ENCODE measurements around the gene TDRD7. TPM values are rescaled to one million over a fixed set of nuclear protein-coding genes. Genes with fewer than 3 reads are reported as not detected.

TDRD7 gene
- total RNA-seq, 1 experiment from 2014 or later = 23.4 TPM

DNA sequence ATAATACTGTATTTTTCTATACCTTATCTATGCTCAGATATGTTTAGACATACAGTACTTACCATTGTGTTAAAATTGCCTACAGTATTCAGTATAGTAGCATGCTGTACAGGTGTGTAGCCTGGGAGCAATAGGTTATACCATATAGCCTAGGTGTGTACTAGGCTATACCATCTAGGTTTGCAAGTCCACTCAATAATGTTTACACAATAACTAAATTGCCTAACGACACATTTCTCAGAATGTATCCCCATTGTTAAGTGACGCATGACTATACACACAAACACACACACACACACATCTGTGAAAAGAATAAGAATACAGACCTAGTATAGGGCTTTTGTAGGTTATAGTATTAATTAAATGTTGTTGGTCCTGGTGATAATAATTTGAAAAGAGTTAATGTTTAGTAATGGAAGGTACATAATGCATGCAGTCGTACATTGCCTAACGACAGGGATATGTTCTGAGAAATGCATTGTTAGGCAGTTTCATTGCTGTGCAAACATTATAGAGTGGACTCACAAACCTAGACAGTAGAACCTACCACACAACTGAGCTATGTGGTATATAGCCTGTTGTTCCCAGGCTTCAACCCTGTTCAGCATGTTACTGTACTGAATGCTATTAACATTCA, 13.6 kb downstream of the TDRD7 start:
- Histone ChIP-seq H3K9ac (ENCODE audit: low read length) (no peak overlapping the region), H3K27ac (ENCODE audit: low read length) (no peak overlapping the region), H3K9me3 (ENCODE audit: low read length) (no peaks in the 10 kb centered on the region), H3K27me3 (ENCODE audit: low read length) (no peaks in the 10 kb centered on the region), H3K9me2 (replicated peaks; ENCODE audit: insufficient read depth, low read length) (no peaks in the 10 kb centered on the region), H3K4me2 (ENCODE audit: low read depth, low read length, poor library complexity, severe bottlenecking) (no peak overlapping the region), H3K4me3 (ENCODE audit: low read length) (no peak overlapping the region), H2AFZ (ENCODE audit: low read length) (no peak overlapping the region), H3K4me1 (ENCODE audit: low read length) (0 out of 2 replicates have a peak, but pooled peaks cover 5% of the 10 kb centered on the region), H4K20me1 (ENCODE audit: insufficient read depth, low read depth, low read length) (no peaks in the 10 kb centered on the region), H3K36me3 (ENCODE audit: insufficient read depth, low read length) (peaks cover 33% of the 10 kb centered on the region), H3K79me2 (ENCODE audit: low read length) (peaks cover 99% of the 10 kb centered on the region)
- no peak for DNase-seq

DNA sequence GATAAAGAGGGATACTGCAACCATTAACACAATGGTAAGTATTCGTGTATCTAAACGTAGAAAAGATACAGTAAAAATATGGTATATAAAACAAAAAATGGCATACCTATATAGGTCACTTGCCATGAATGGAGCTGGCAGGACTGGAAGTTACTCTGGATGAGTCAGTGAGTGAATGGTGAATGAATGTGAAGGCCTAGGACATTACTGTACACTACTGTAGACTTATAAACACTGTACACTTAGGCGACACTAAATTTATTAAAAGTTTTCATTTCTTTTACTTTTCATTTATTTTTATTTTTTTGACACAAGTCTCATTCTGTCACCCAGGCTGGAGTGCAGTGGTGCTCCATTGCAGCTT, 14.1 kb downstream of the TDRD7 start:
- H3K9me2 ChIP-seq (replicated peaks; ENCODE audit: insufficient read depth, low read length) = no peaks in the 10 kb centered on the region
- H3K4me2 ChIP-seq (ENCODE audit: low read depth, low read length, poor library complexity, severe bottlenecking) = no peak overlapping the region
- no peaks in the 10 kb centered on the region for H4K20me1 ChIP-seq (ENCODE audit: insufficient read depth, low read depth, low read length)
- H3K79me2 ChIP-seq (ENCODE audit: low read length) = peaks cover 99% of the 10 kb centered on the region
- H2AFZ ChIP-seq (ENCODE audit: low read length) = no peak overlapping the region
- H3K4me3 ChIP-seq (ENCODE audit: low read length) = no peak overlapping the region
- no peaks in the 10 kb centered on the region for H3K27me3 ChIP-seq (ENCODE audit: low read length)
- no peak overlapping the region for H3K9ac ChIP-seq (ENCODE audit: low read length)
- peaks cover 38% of the 10 kb centered on the region for H3K36me3 ChIP-seq (ENCODE audit: insufficient read depth, low read length)
- no peaks in the 10 kb centered on the region for H3K9me3 ChIP-seq (ENCODE audit: low read length)
- 0 out of 2 replicates have a peak, but pooled peaks cover 4% of the 10 kb centered on the region for H3K4me1 ChIP-seq (ENCODE audit: low read length)
- no peak for DNase-seq
- no peak overlapping the region for H3K27ac ChIP-seq (ENCODE audit: low read length)

DNA sequence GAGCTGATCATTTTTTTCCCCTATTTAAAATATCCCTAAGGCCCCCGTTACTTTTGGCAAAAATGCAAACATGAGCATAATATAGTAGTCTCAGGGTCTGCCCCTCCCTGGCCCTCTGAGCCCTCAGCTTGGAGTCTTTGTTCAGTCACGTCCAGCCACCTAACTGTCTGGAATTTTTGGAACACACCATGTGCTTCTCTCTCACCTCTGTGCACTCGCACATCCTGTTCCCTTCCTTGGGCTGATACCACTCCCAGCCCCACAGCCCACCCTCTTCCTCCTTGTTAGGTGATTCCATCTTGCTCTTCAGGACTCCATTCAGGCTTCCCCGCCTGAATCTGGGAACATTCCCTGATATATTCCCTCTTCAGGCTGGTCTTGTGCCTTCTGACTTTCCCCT, 16.0 kb downstream of the TDRD7 start:
- no peak overlapping the region for H3K4me2 ChIP-seq (ENCODE audit: low read depth, low read length, poor library complexity, severe bottlenecking)
- no peaks in the 10 kb centered on the region for H3K27me3 ChIP-seq (ENCODE audit: low read length)
- H2AFZ ChIP-seq (ENCODE audit: low read length) = no peak overlapping the region
- H3K9me2 ChIP-seq (replicated peaks; ENCODE audit: insufficient read depth, low read length) = no peaks in the 10 kb centered on the region
- H3K79me2 ChIP-seq (ENCODE audit: low read length) = peaks cover 98% of the 10 kb centered on the region
- H3K27ac ChIP-seq (ENCODE audit: low read length) = no peak overlapping the region
- H3K9ac ChIP-seq (ENCODE audit: low read length) = no peak overlapping the region
- no peaks in the 10 kb centered on the region for H4K20me1 ChIP-seq (ENCODE audit: insufficient read depth, low read depth, low read length)
- H3K4me1 ChIP-seq (ENCODE audit: low read length) = peaks cover 6% of the 10 kb centered on the region; the same call in 1 of the 2 replicates
- DNase-seq = no peak
- peaks cover 54% of the 10 kb centered on the region for H3K36me3 ChIP-seq (ENCODE audit: insufficient read depth, low read length)
- no peaks in the 10 kb centered on the region for H3K9me3 ChIP-seq (ENCODE audit: low read length)
- no peak overlapping the region for H3K4me3 ChIP-seq (ENCODE audit: low read length)

DNA sequence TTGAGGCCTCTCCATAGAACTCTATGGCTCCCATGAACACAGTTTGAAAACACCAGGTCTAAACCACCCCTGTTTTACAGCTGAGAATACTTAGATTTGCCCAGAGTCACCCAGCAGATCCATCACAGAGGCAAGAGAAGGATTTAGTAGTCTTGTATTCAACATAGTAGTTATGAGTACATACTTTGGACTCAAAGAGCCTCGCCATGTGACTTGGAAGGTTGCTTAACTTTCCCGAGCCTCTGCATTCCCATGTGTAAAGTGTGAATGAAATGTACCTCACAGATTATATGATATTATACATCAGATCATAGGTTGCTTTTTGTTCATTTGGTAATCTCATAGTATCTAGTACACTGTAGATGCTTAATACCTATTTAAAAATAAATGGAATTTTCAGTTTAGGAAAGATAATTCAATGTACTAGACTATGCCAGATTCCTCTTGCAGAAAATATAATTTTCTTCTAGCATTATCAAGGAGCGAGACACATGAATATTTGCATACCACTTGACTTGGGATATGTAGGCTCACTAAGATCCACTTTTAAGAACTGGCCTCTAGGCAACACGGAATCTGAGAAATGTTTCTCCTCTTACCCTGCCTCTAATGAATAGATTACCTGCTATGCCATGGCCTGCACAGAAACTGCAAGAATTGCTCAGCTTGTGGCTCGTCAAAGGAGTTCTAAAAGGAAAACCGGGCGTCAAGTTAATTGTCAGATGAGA, 18.6 kb downstream of the TDRD7 start:
- Histone ChIP-seq H2AFZ (ENCODE audit: low read length) (no peak overlapping the region), H3K4me2 (ENCODE audit: low read depth, low read length, poor library complexity, severe bottlenecking) (no peak overlapping the region), H3K27me3 (ENCODE audit: low read length) (no peaks in the 10 kb centered on the region), H3K9me2 (replicated peaks; ENCODE audit: insufficient read depth, low read length) (no peaks in the 10 kb centered on the region), H3K27ac (ENCODE audit: low read length) (no peak overlapping the region), H3K36me3 (ENCODE audit: insufficient read depth, low read length) (peaks cover 71% of the 10 kb centered on the region), H3K4me3 (ENCODE audit: low read length) (no peak overlapping the region), H3K9me3 (ENCODE audit: low read length) (no peaks in the 10 kb centered on the region), H4K20me1 (ENCODE audit: insufficient read depth, low read depth, low read length) (no peaks in the 10 kb centered on the region), H3K9ac (ENCODE audit: low read length) (no peak overlapping the region), H3K79me2 (ENCODE audit: low read length) (peaks cover 87% of the 10 kb centered on the region), H3K4me1 (ENCODE audit: low read length) (peaks cover 26% of the 10 kb centered on the region)
- no peak for DNase-seq

DNA sequence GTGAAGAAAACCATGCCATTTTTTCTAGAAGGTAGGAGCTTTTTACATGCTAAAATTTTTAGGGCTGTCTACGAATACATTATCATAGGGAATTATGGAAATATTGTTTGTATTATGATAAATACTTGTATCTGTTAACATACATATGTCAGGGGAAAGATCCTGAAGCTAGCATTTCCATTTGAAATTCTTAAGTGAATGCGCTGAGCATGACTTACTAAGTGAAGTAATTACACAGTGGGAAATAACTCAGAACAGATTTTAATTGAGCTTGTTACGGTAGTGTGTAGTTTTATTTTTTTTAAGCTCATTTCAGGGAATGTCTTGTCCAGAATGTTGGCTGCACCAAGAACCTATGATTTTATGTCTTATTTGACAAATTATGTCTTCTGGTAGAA, 19.1 kb downstream of the TDRD7 start:
- H3K4me1 ChIP-seq (ENCODE audit: low read length) = peaks cover 32% of the 10 kb centered on the region

DNA sequence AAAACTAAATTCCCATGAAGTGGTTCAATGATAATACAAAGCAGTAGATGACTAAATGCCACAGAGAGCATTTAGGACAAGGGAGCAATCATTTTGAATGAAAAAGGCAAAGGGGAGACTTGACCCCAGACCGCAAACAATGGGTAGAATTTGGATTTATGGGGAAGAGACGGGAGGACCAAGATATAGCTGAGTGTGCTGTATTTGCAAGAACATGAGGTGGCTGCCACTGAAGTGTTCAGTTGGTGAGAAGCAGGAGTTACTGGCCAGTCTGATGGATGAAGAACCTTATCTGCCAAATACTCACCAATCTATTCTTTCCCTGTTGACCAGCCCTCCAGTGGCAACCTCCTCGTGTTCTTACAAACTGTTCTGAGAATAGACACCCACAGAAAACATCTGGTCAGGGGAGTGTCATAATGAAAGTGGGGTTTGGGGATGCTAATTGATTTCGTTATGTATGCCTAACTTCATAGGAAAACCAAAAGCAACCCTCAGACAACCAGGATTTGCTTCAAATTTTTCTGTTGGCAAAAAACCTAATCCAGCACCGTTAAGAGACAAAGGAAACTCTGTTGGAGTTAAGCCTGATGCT, 19.8 kb downstream of the TDRD7 start:
- DNase-seq = no peak
- Histone ChIP-seq H3K4me1 (ENCODE audit: low read length) (peaks cover 38% of the 10 kb centered on the region), H3K79me2 (ENCODE audit: low read length) (peaks cover 79% of the 10 kb centered on the region), H2AFZ (ENCODE audit: low read length) (no peak overlapping the region), H3K27ac (ENCODE audit: low read length) (no peak overlapping the region), H3K4me3 (ENCODE audit: low read length) (no peak overlapping the region), H3K36me3 (ENCODE audit: insufficient read depth, low read length) (peaks cover 71% of the 10 kb centered on the region), H3K9me2 (replicated peaks; ENCODE audit: insufficient read depth, low read length) (no peaks in the 10 kb centered on the region), H3K9me3 (ENCODE audit: low read length) (no peaks in the 10 kb centered on the region), H3K4me2 (ENCODE audit: low read depth, low read length, poor library complexity, severe bottlenecking) (no peak overlapping the region), H3K9ac (ENCODE audit: low read length) (no peak overlapping the region), H4K20me1 (ENCODE audit: insufficient read depth, low read depth, low read length) (no peaks in the 10 kb centered on the region), H3K27me3 (ENCODE audit: low read length) (no peaks in the 10 kb centered on the region)

More for the DNA sequence above, 19.1 kb downstream of the TDRD7 start:
- Histone ChIP-seq H3K79me2 (ENCODE audit: low read length) (peaks cover 85% of the 10 kb centered on the region), H3K9ac (ENCODE audit: low read length) (no peak overlapping the region), H3K9me2 (replicated peaks; ENCODE audit: insufficient read depth, low read length) (no peaks in the 10 kb centered on the region), H3K4me3 (ENCODE audit: low read length) (no peak overlapping the region), H3K4me2 (ENCODE audit: low read depth, low read length, poor library complexity, severe bottlenecking) (no peak overlapping the region), H4K20me1 (ENCODE audit: insufficient read depth, low read depth, low read length) (no peaks in the 10 kb centered on the region), H2AFZ (ENCODE audit: low read length) (no peak overlapping the region), H3K27me3 (ENCODE audit: low read length) (no peaks in the 10 kb centered on the region), H3K27ac (ENCODE audit: low read length) (no peak overlapping the region), H3K9me3 (ENCODE audit: low read length) (no peaks in the 10 kb centered on the region), H3K36me3 (ENCODE audit: insufficient read depth, low read length) (peaks cover 71% of the 10 kb centered on the region)
- no peak for DNase-seq

DNA sequence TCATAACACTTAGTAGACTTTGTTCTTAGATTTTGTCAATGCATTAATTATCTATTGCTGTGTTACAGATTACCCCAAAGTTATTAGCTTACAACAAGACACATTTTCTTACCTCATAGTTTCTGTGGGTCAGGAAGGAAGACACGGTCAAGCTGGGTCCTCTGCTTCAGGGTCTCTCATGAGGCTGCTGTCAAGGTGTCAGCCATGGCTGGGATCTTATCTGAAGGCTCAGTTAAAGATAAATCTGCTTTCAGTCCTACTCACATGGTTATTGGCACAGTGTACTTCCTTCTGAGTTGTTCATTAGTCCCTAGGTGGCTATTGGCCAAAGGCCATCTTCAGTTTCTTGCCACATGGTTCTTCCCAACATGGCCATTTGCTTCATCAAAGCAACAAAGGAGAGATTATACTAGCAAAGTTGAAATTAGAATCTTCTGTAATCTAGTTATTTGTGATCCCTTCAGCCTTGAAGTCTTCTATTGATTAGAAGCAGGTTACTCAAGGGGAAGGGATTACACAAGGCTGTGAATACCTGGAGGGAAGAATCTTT, 25.2 kb downstream of the TDRD7 start:
- Histone ChIP-seq H2AFZ (ENCODE audit: low read length) (no peak overlapping the region), H3K4me1 (ENCODE audit: low read length) (peaks cover 91% of the 10 kb centered on the region)

DNA sequence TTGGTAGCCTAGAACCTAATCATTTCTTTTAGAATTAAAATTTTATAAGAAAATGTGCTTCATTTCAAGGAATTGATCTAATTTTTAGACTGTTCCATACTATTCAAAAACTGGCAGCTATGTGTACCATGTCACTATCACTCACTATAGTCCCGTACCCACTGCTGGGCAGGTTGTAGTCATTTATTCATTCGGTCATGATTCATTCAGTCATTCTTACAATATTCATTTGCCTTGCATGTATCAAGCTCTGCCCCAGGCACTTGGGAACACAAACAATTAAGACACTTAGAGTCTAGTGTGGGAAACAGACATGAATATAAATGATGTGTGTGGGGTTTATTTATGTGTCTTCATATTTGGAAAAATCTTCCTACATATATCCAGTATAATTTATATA, 26.4 kb downstream of the TDRD7 start:
- Histone ChIP-seq H3K4me3 (ENCODE audit: low read length) (no peak overlapping the region), H3K79me2 (ENCODE audit: low read length) (peaks cover 37% of the 10 kb centered on the region), H4K20me1 (ENCODE audit: insufficient read depth, low read depth, low read length) (no peaks in the 10 kb centered on the region), H3K4me1 (ENCODE audit: low read length) (peaks cover 96% of the 10 kb centered on the region), H3K27me3 (ENCODE audit: low read length) (no peaks in the 10 kb centered on the region), H3K9ac (ENCODE audit: low read length) (no peak overlapping the region), H3K4me2 (ENCODE audit: low read depth, low read length, poor library complexity, severe bottlenecking) (no peak overlapping the region), H3K27ac (ENCODE audit: low read length) (peak overlapping the region; percentile 95), H3K9me2 (replicated peaks; ENCODE audit: insufficient read depth, low read length) (no peaks in the 10 kb centered on the region), H3K9me3 (ENCODE audit: low read length) (no peaks in the 10 kb centered on the region), H3K36me3 (ENCODE audit: insufficient read depth, low read length) (peaks cover 57% of the 10 kb centered on the region), H2AFZ (ENCODE audit: low read length) (no peak overlapping the region)
- DNase-seq = no peak

More for the DNA sequence above, 25.2 kb downstream of the TDRD7 start:
- peaks cover 59% of the 10 kb centered on the region for H3K36me3 ChIP-seq (ENCODE audit: insufficient read depth, low read length)
- H3K27me3 ChIP-seq (ENCODE audit: low read length) = no peaks in the 10 kb centered on the region
- H3K4me2 ChIP-seq (ENCODE audit: low read depth, low read length, poor library complexity, severe bottlenecking) = no peak overlapping the region
- no peak for DNase-seq
- peak overlapping the region; percentile 95 for H3K27ac ChIP-seq (ENCODE audit: low read length)
- peaks cover 35% of the 10 kb centered on the region for H3K79me2 ChIP-seq (ENCODE audit: low read length)
- H3K4me3 ChIP-seq (ENCODE audit: low read length) = no peak overlapping the region
- H3K9me3 ChIP-seq (ENCODE audit: low read length) = no peaks in the 10 kb centered on the region
- H3K9ac ChIP-seq (ENCODE audit: low read length) = no peak overlapping the region
- H3K9me2 ChIP-seq (replicated peaks; ENCODE audit: insufficient read depth, low read length) = no peaks in the 10 kb centered on the region
- no peaks in the 10 kb centered on the region for H4K20me1 ChIP-seq (ENCODE audit: insufficient read depth, low read depth, low read length)

Data from Karpas-422 (cell line).